Left lung (tissue), 10 donors: ENCODE measurements around the gene CNTRL. TPM values are rescaled to one million over a fixed set of nuclear protein-coding genes. Genes with fewer than 3 reads are reported as not detected.
A peak's percentile ranks its signal among the peaks of the same experiment; 100 is the strongest.

Experiments used
- ATAC-seq: fragments of 200-7000 bp; cut with Tn5 transposase; one replicate; pipeline ENCODE4 v1.9.1; 2020; ENCODE audit warnings: moderate library complexity
- DNase-seq, 4 donors: peaks; one replicate each; pipeline ENCODE4 v3.0.0-alpha.2; 2013 to 2020
- H3K27ac ChIP-seq, 2 donors: fragments of 200-600 bp; sonication (generic) in 1 of 2; one replicate each; pipeline versions ENCODE4 v1.5.0 to v1.8.0; 2020 to 2021
- H3K27me3 ChIP-seq, 2 donors: fragments of 200-600 bp; sonication (generic) in 1 of 2; one replicate each; pipeline versions ENCODE4 v1.5.0 to v1.8.0; 2020 to 2021
- H3K36me3 ChIP-seq, 2 donors: fragments of 200-600 bp; sonication (generic) in 1 of 2; one replicate each; pipeline versions ENCODE4 v1.5.0 to v1.8.0; 2020 to 2021
- H3K4me1 ChIP-seq, 2 donors: fragments of 200-600 bp; one replicate each; pipeline ENCODE4 v1.8.0; 2021
- H3K4me3 ChIP-seq, 2 donors: fragments of 200-600 bp; sonication (generic) in 1 of 2; one replicate each; pipeline versions ENCODE4 v1.5.0 to v1.8.0; 2020 to 2021; ENCODE audit warnings: mild to moderate bottlenecking in 1 of 2
- H3K9me3 ChIP-seq, 2 donors: fragments of 200-600 bp; sonication (generic) in 1 of 2; one replicate each; pipeline versions ENCODE4 v1.5.0 to v1.8.0; 2020 to 2021
- intact Hi-C, 2 donors: fragments of 100-400 bp; cut with DNase I; formaldehyde crosslinking; loops; one replicate each; pipeline versions ENCODE4 v1.11.2 to v1.14.2; 2022
- polyA plus RNA-seq, 6 donors: library from polyadenylated mRNA; unstranded; fragments of 120-200 nt; gene quantifications; one replicate each; pipeline ENCODE4 v1.2.1, GENCODE V29; 2013; ENCODE audit not compliant: insufficient read length in 6 of 6
- total RNA-seq, 2 donors: library from RNA; stranded (reverse); fragmentation: NEBNext Ultra II Directional; extraction: Animal tissue kit (Norgen Biotek cat#: 25700); gene quantifications; one replicate each; pipeline ENCODE4 v1.2.1, GENCODE V29; 2021
- TF ChIP-seq, protein P1 (sequence below), 2 donors: fragments of 200-600 bp; sonication (generic) in 1 of 2; IDR thresholded peaks; one replicate each; pipeline versions ENCODE4 v1.5.0 to v1.8.0; 2021; ENCODE audit warnings: antibody characterized with exemption in 2 of 2
- donor health status: DM: no; HTN: yes; CAD: no.
- donor health status: DM: no; HTN: no; CAD: no.

The CNTRL gene
- total and polyA plus RNA-seq, 8 donors = 13.6 to 67.6 (median 51.6) TPM

DNA sequence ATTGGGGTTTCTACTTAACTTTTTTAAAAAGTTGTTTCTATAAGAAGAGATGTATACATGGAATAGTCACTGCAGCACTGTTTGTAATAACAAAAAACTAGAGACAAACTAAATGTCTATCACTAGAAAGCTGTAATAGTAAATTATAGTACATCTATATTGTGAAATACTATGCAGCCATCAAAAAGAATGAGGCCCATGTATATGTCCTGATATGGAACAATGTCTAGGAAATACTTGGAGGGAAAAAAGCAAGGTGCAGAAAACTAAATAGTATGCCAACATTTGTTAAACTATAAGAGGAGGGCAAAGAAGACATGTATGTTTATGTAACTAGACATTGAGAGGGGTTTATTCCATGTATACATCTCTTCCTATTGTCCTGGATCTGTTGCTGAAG, 129.9 kb downstream of the CNTRL start:
- no peaks in the 10 kb centered on the region for H3K36me3 ChIP-seq
- H3K4me3 ChIP-seq = no peak overlapping the region
- no peaks in the 10 kb centered on the region for H3K9me3 ChIP-seq
- peaks cover 9 to 24% of the 10 kb centered on the region in 2 donors for H3K4me1 ChIP-seq
- DNase-seq = no peak
- intact Hi-C loops = no loop called here
- no peak overlapping the region for H3K27ac ChIP-seq
- no peak for ATAC-seq
- no peaks in the 10 kb centered on the region for H3K27me3 ChIP-seq
- TF ChIP-seq, protein P1, sequence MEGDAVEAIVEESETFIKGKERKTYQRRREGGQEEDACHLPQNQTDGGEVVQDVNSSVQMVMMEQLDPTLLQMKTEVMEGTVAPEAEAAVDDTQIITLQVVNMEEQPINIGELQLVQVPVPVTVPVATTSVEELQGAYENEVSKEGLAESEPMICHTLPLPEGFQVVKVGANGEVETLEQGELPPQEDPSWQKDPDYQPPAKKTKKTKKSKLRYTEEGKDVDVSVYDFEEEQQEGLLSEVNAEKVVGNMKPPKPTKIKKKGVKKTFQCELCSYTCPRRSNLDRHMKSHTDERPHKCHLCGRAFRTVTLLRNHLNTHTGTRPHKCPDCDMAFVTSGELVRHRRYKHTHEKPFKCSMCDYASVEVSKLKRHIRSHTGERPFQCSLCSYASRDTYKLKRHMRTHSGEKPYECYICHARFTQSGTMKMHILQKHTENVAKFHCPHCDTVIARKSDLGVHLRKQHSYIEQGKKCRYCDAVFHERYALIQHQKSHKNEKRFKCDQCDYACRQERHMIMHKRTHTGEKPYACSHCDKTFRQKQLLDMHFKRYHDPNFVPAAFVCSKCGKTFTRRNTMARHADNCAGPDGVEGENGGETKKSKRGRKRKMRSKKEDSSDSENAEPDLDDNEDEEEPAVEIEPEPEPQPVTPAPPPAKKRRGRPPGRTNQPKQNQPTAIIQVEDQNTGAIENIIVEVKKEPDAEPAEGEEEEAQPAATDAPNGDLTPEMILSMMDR (IDR thresholded peaks at IDR 0.05) = no peak

- TF ChIP-seq, protein P1 (IDR thresholded peaks at IDR 0.05) = no peak
- peaks cover 3 to 13% of the 10 kb centered on the region in 2 donors for H3K4me1 ChIP-seq
- intact Hi-C loops = no loop called here
- no peak overlapping the region for H3K4me3 ChIP-seq
- no peaks in the 10 kb centered on the region for H3K9me3 ChIP-seq
- DNase-seq = no peak
- H3K27ac ChIP-seq = peak overlapping the region in 1 of 2 donors; percentile 51
- no peak for ATAC-seq
- H3K27me3 ChIP-seq = no peaks in the 10 kb centered on the region
- no peaks in the 10 kb centered on the region for H3K36me3 ChIP-seq
These were observed 132.0 kb downstream of the CNTRL start for GRCh38 chr9:121206516-121207370.

- TF ChIP-seq, protein P1 (IDR thresholded peaks at IDR 0.05) = no peak
- H3K27ac ChIP-seq = peak overlapping the region in 1 of 2 donors; percentile 51
- intact Hi-C loops = no loop called here
- ATAC-seq = peak; percentile 29
- no peaks in the 10 kb centered on the region for H3K9me3 ChIP-seq
- no peak overlapping the region for H3K4me3 ChIP-seq
- no peaks in the 10 kb centered on the region for H3K27me3 ChIP-seq
- H3K36me3 ChIP-seq = no peaks in the 10 kb centered on the region
- DNase-seq = no peak
- H3K4me1 ChIP-seq = peaks cover under 1 to 10% of the 10 kb centered on the region in 2 donors
These were observed 132.7 kb downstream of the CNTRL start for GRCh38 chr9:121207371-121207940.

- Histone ChIP-seq H3K27ac (no peak overlapping the region), H3K4me1 (peaks cover 2 to 20% of the 10 kb centered on the region in 2 donors), H3K9me3 (no peaks in the 10 kb centered on the region), H3K27me3 (no peaks in the 10 kb centered on the region), H3K4me3 (no peak overlapping the region), H3K36me3 (no peaks in the 10 kb centered on the region)
- DNase-seq = no peak
- intact Hi-C loops = loop anchor here in 1 of 2 donors (5.0 to 10.0 kb wide), 2 partner anchors 94 to 192 kb away; no protein-coding TSS in a partner anchor
- no peak for ATAC-seq
- TF ChIP-seq, protein P1 (IDR thresholded peaks at IDR 0.05) = no peak
These were observed 135.8 kb downstream of the CNTRL start for GRCh38 chr9:121210536-121210935.
